SK-N-SH (cell line): ENCODE data around the gene XYLT2. TPM values are rescaled to one million over a fixed set of nuclear protein-coding genes. Genes with fewer than 3 reads are reported as not detected.

Experiments
- CTCF ChIA-PET: fragments of 300-600, 350-600 bp; formaldehyde crosslinking; extraction: SDS; loops from one replicate; lab custom pipeline; 2021; lab: Yijun Ruan, JAX
- POLR2A ChIA-PET: fragments of 350-600 bp; sonication (Branson Sonifier 250); formaldehyde crosslinking; extraction: SDS; loops from one replicate; lab custom pipeline; 2020; ENCODE audit warnings: antibody characterized with exemption, inconsistent platforms; lab: Yijun Ruan, JAX
- DNase-seq: peaks from one replicate; pipeline ENCODE4 v3.0.0; 2012
- H2AFZ ChIP-seq: fragments of 200-600 bp; sonication (generic); 2 replicates; pipeline ENCODE4 v1.8.1; 2016; ENCODE audit warnings: antibody characterized with exemption, mild to moderate bottlenecking, low read depth
- H3F3A ChIP-seq: fragments of 200-600 bp; sonication (generic); replicated peaks from 2 replicates; pipeline ENCODE3; 2016; ENCODE audit warnings: antibody characterized with exemption, mild to moderate bottlenecking; ENCODE audit not compliant: insufficient read depth
- H3K27ac ChIP-seq, 2 experiments: fragments of 200-500 bp in 1 of 2; fragments of 200-600 bp in 1 of 2; sonication (Bioruptor generic) in 1 of 2; sonication (generic), shearing (Covaris generic) in 1 of 2; 2 replicates each; pipeline versions ENCODE4 v1.5.1 to v1.6.1; 2014 to 2016; ENCODE audit warnings: low read depth in 2 of 2, inconsistent platforms in 1 of 2, low read length in 1 of 2, mild to moderate bottlenecking in 1 of 2, mixed read lengths in 1 of 2
- H3K27me3 ChIP-seq: fragments of 200-600 bp; sonication (generic), shearing (Covaris generic); 2 replicates; pipeline ENCODE4 v1.6.1; 2016; ENCODE audit warnings: mixed run types; ENCODE audit not compliant: insufficient read depth
- H3K36me3 ChIP-seq, 2 experiments: fragments of 200-500 bp in 1 of 2; fragments of 200-600 bp in 1 of 2; sonication (Bioruptor generic) in 1 of 2; sonication (generic) in 1 of 2; replicated peaks in 1 of 2; 2 replicates each; pipeline versions ENCODE3 to v1.5.1; 2014 to 2016; ENCODE audit warnings: low read length in 1 of 2, mild to moderate bottlenecking in 1 of 2; ENCODE audit not compliant: insufficient read depth in 2 of 2, control insufficient read depth in 1 of 2
- H3K4me1 ChIP-seq, 2 experiments: fragments of 200-500 bp in 1 of 2; fragments of 200-600 bp in 1 of 2; sonication (Bioruptor generic) in 1 of 2; sonication (generic), shearing (Covaris generic) in 1 of 2; 2 replicates each; pipeline versions ENCODE4 v1.5.1 to v1.6.1; 2014 to 2016; ENCODE audit warnings: low read depth in 1 of 2, low read length in 1 of 2, mixed run types in 1 of 2; ENCODE audit not compliant: insufficient read depth in 2 of 2, control insufficient read depth in 1 of 2
- H3K4me2 ChIP-seq: fragments of 200-600 bp; sonication (generic), shearing (Covaris generic); 2 replicates; pipeline ENCODE4 v1.6.1; 2017; ENCODE audit warnings: mixed run types
- H3K4me3 ChIP-seq, 2 experiments: fragments of 200-500 bp in 1 of 2; fragments of 200-600 bp in 1 of 2; sonication (Bioruptor generic) in 1 of 2; sonication (generic), shearing (Covaris generic) in 1 of 2; 2 replicates each; pipeline versions ENCODE4 v1.5.1 to v1.8.1; 2014 to 2016; ENCODE audit warnings: low read depth in 2 of 2, inconsistent platforms in 1 of 2, low read length in 1 of 2, mild to moderate bottlenecking in 1 of 2, mixed read lengths in 1 of 2, moderate library complexity in 1 of 2
- H3K79me2 ChIP-seq: fragments of 200-600 bp; sonication (generic); 2 replicates; pipeline ENCODE4 v1.8.1; 2017; ENCODE audit warnings: mild to moderate bottlenecking; ENCODE audit not compliant: insufficient read depth
- H3K9ac ChIP-seq: fragments of 200-600 bp; sonication (generic); 2 replicates; pipeline ENCODE4 v1.6.1; 2017; ENCODE audit warnings: mixed run types
- H3K9me2 ChIP-seq: fragments of 200-600 bp; sonication (generic); 2 replicates; pipeline ENCODE4 v1.6.1; 2017; ENCODE audit warnings: mixed run types
- H3K9me3 ChIP-seq: fragments of 200-600 bp; sonication (generic); 2 replicates; pipeline ENCODE4 v1.6.1; 2017; ENCODE audit warnings: mixed run types, mild to moderate bottlenecking, moderate library complexity
- H4K20me1 ChIP-seq: fragments of 200-600 bp; sonication (generic); 2 replicates; pipeline ENCODE4 v1.6.1; 2017; ENCODE audit warnings: mild to moderate bottlenecking, mixed run types; ENCODE audit not compliant: insufficient read depth
- CHD2 ChIP-seq: fragments of 150-350 bp; IDR thresholded peaks from 2 replicates; pipeline ENCODE4 v1.6.1; 2018; ENCODE audit warnings: low read length; ENCODE audit not compliant: partially characterized antibody
- ELF1 ChIP-seq: IDR thresholded peaks from 2 replicates; pipeline ENCODE4 v1.4.0; 2012
- EP300 ChIP-seq, 2 experiments: IDR thresholded peaks; 2 replicates each; pipeline versions ENCODE4 v1.4.0 to v1.6.1; 2012; ENCODE audit warnings: borderline replicate concordance in 1 of 2, low read depth in 1 of 2, low read length in 1 of 2
- EZH2phosphoT487 ChIP-seq: fragments of 200-600 bp; sonication (generic); IDR thresholded peaks from 2 replicates; pipeline ENCODE4 v1.6.1; 2017; ENCODE audit warnings: low read depth, mixed run types, mild to moderate bottlenecking, antibody characterized with exemption, moderate library complexity, borderline replicate concordance
- FOXJ3 ChIP-seq: sonication (generic); formaldehyde crosslinking; IDR thresholded peaks from 2 replicates; pipeline ENCODE4 v1.5.1; 2020; ENCODE audit warnings: mild to moderate bottlenecking, missing genetic modification reagents
- FOXM1 ChIP-seq: IDR thresholded peaks from 2 replicates; pipeline ENCODE4 v1.4.0; 2012; ENCODE audit warnings: low read depth, mild to moderate bottlenecking
- GABPA ChIP-seq: IDR thresholded peaks from 2 replicates; pipeline ENCODE4 v1.4.0; 2012; ENCODE audit warnings: low read depth, mild to moderate bottlenecking
- IRF3 ChIP-seq: fragments of 150-350 bp; IDR thresholded peaks from 2 replicates; pipeline ENCODE4 v1.6.1; 2016; ENCODE audit warnings: mild to moderate bottlenecking, low read depth, low read length
- NRF1 ChIP-seq: IDR thresholded peaks from 2 replicates; pipeline ENCODE4 v1.6.1; 2012; ENCODE audit warnings: low read depth, mild to moderate bottlenecking, low read length
- RAD21 ChIP-seq: IDR thresholded peaks from 2 replicates; pipeline ENCODE4 v1.6.1; 2012; ENCODE audit warnings: mild to moderate bottlenecking, low read length
- RCOR1 ChIP-seq: fragments of 150-350 bp; IDR thresholded peaks from 2 replicates; pipeline ENCODE4 v1.6.1; 2017; ENCODE audit warnings: antibody characterized with exemption, low read length
- RXRA ChIP-seq: IDR thresholded peaks from 2 replicates; pipeline ENCODE4 v1.4.0; 2012; ENCODE audit warnings: low read depth, mild to moderate bottlenecking, borderline replicate concordance
- SMC3 ChIP-seq: IDR thresholded peaks from 2 replicates; pipeline ENCODE4 v1.6.1; 2012; ENCODE audit warnings: low read depth, low read length, improper control_type of control experiment
- TAF1 ChIP-seq: IDR thresholded peaks from 2 replicates; pipeline ENCODE4 v1.6.1; 2012; ENCODE audit warnings: low read depth, mild to moderate bottlenecking, low read length, moderate library complexity, borderline replicate concordance
- TEAD4 ChIP-seq: IDR thresholded peaks from 2 replicates; pipeline ENCODE4 v1.4.0; 2012; ENCODE audit warnings: mild to moderate bottlenecking, borderline replicate concordance; ENCODE audit not compliant: insufficient read depth
- ZBTB33 ChIP-seq: IDR thresholded peaks from 2 replicates; pipeline ENCODE4 v1.4.0; 2012; ENCODE audit warnings: low read depth, borderline replicate concordance
- WGBS: methylation state at CpG from one replicate; pipeline ENCODE4 v1.1.6; 2017; ENCODE audit warnings: low lambda C conversion rate; 5-methylcytosine and 5-hydroxymethylcytosine counted together
- polyA plus RNA-seq, 3 experiments: library from polyadenylated mRNA; depleted of rRNA; stranded (reverse); fragments of >200 nt; gene quantifications; 2 replicates each; pipeline ENCODE4 v1.2.3, GENCODE V29; 2012
- TF ChIP-seq, protein P1 (sequence below): fragments of 150-350 bp; IDR thresholded peaks from 2 replicates; pipeline ENCODE4 v1.6.1; 2017; ENCODE audit warnings: antibody characterized with exemption, low read length, low read depth, borderline replicate concordance
- TF ChIP-seq, protein P2 (sequence below): fragments of 200-600 bp; sonication (generic); IDR thresholded peaks from 2 replicates; pipeline ENCODE4 v1.6.1; 2017; ENCODE audit warnings: antibody characterized with exemption, mild to moderate bottlenecking, moderate library complexity

The XYLT2 gene
- polyA plus RNA-seq, 1 of the 3 experiments (the other 2 are of a cell fraction), result 28.4 TPM

- POLR2A ChIA-PET, result interaction anchor here (1.2 kb wide), 1 partner anchor 20 kb away, joined by 3 read pairs; the partner anchor contains the start of gene XYLT2
- Histone ChIP-seq H3K4me3 (no peak overlapping the region), H3K4me1 (peaks cover 9 to 25% of the 10 kb centered on the region in 2 experiments; a peak in 2 of 4 replicates), H3K27me3 (no peaks in the 10 kb centered on the region), H3K79me2 (peaks cover 9% of the 10 kb centered on the region), H3F3A (peaks cover 19% of the 10 kb centered on the region), H3K4me2 (no peak overlapping the region), H3K9me2 (no peaks in the 10 kb centered on the region), H3K9me3 (no peaks in the 10 kb centered on the region), H3K9ac (no peak overlapping the region)
- no peak for DNase-seq
- 95% methylated on average over 14 of the region's 14 CpGs for WGBS
- CTCF ChIA-PET, result interaction anchor here (0.7 to 3.4 kb wide), 6 partner anchors 11 to 196 kb away, joined by 3 to 22 read pairs (median 4); partner anchors contain the start of gene LRRC59
- TF ChIP-seq CHD2, result no peak
- TF ChIP-seq EP300 (IDR thresholded peaks at IDR 0.05; ENCODE audit: borderline replicate concordance in 1 of 2, low read depth in 1 of 2, low read length in 1 of 2), result no peak
- TF ChIP-seq ZBTB33, result no peak
- TF ChIP-seq GABPA, result no peak
- no peak for TF ChIP-seq TAF1
- no peak for TF ChIP-seq NRF1
- TF ChIP-seq, protein P1, sequence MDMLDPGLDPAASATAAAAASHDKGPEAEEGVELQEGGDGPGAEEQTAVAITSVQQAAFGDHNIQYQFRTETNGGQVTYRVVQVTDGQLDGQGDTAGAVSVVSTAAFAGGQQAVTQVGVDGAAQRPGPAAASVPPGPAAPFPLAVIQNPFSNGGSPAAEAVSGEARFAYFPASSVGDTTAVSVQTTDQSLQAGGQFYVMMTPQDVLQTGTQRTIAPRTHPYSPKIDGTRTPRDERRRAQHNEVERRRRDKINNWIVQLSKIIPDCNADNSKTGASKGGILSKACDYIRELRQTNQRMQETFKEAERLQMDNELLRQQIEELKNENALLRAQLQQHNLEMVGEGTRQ, result no peak
- TF ChIP-seq RAD21, result no peak
- TF ChIP-seq EZH2phosphoT487, result no peak
- TF ChIP-seq SMC3, result no peak
- TF ChIP-seq ELF1, result no peak
- no peak for TF ChIP-seq IRF3
- TF ChIP-seq FOXM1, result no peak
- TF ChIP-seq TEAD4, result no peak
- TF ChIP-seq RCOR1, result no peak
- TF ChIP-seq, protein P2, sequence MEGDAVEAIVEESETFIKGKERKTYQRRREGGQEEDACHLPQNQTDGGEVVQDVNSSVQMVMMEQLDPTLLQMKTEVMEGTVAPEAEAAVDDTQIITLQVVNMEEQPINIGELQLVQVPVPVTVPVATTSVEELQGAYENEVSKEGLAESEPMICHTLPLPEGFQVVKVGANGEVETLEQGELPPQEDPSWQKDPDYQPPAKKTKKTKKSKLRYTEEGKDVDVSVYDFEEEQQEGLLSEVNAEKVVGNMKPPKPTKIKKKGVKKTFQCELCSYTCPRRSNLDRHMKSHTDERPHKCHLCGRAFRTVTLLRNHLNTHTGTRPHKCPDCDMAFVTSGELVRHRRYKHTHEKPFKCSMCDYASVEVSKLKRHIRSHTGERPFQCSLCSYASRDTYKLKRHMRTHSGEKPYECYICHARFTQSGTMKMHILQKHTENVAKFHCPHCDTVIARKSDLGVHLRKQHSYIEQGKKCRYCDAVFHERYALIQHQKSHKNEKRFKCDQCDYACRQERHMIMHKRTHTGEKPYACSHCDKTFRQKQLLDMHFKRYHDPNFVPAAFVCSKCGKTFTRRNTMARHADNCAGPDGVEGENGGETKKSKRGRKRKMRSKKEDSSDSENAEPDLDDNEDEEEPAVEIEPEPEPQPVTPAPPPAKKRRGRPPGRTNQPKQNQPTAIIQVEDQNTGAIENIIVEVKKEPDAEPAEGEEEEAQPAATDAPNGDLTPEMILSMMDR, result no peak
- no peak for TF ChIP-seq FOXJ3 (CRISPR knock-in tag)
- no peak for TF ChIP-seq RXRA
- TF ChIP-seq, all 33 proteins: peak for 0
- Histone ChIP-seq H4K20me1 (no peaks in the 10 kb centered on the region), H3K36me3 (peaks cover 36 to 61% of the 10 kb centered on the region in 2 experiments), H3K27ac (no peak overlapping the region), H2AFZ (no peak overlapping the region)
Observed at GRCh38 chr17:50365649-50366393, 19.9 kb downstream of the XYLT2 start.
